ENCODE measurements around the gene PTPN11. TPM values are rescaled to one million over a fixed set of nuclear protein-coding genes. Genes with fewer than 3 reads are reported as not detected.
"Not testable (repeated sequence)": the region's sequence is repeated elsewhere in the genome, so short reads cannot be mapped to it uniquely, and the experiment has no call there.

The PTPN11 gene
- total RNA-seq, 3 donors from 2014 or later: 181 to 200 (median 199) TPM

GRCh38 chr12:112401054-112401453, 17.7 kb upstream of the PTPN11 start:
- Mint-ChIP-seq H3K4me3 (no peak overlapping the region), H3K36me3 (ENCODE audit: insufficient read depth) (peaks cover 15% of the 10 kb centered on the region), H3K4me1 (ENCODE audit: low read depth) (peaks cover 9% of the 10 kb centered on the region), H3K27me3 (ENCODE audit: low read depth) (no peaks in the 10 kb centered on the region), H3K9me3 (no peaks in the 10 kb centered on the region)
- DNase-seq (no peak), ATAC-seq (no peak)

- DNase-seq: no peak
- no peaks in the 10 kb centered on the region for H3K9me3 Mint-ChIP-seq
- peaks cover 17% of the 10 kb centered on the region for H3K4me1 Mint-ChIP-seq (ENCODE audit: low read depth)
- H3K27me3 Mint-ChIP-seq (ENCODE audit: low read depth): no peaks in the 10 kb centered on the region
- peak in 1 of 2 donors; percentile 29 for ATAC-seq
- H3K4me3 Mint-ChIP-seq: no peak overlapping the region
- H3K36me3 Mint-ChIP-seq (ENCODE audit: insufficient read depth): peaks cover 23% of the 10 kb centered on the region
These were observed 16.7 kb upstream of the PTPN11 start for GRCh38 chr12:112401903-112402498.

- DNase-seq (no peak), ATAC-seq (no peak)
- no peaks in the 10 kb centered on the region for H3K27me3 Mint-ChIP-seq (ENCODE audit: low read depth)
- peak overlapping the region; percentile 99 for H3K4me3 Mint-ChIP-seq
- no peaks in the 10 kb centered on the region for H3K9me3 Mint-ChIP-seq
- H3K36me3 Mint-ChIP-seq (ENCODE audit: insufficient read depth): peaks cover 45% of the 10 kb centered on the region
- peaks cover 39% of the 10 kb centered on the region for H3K4me1 Mint-ChIP-seq (ENCODE audit: low read depth)
These were observed 11.9 kb upstream of the PTPN11 start for GRCh38 chr12:112406519-112407488.

DNA sequence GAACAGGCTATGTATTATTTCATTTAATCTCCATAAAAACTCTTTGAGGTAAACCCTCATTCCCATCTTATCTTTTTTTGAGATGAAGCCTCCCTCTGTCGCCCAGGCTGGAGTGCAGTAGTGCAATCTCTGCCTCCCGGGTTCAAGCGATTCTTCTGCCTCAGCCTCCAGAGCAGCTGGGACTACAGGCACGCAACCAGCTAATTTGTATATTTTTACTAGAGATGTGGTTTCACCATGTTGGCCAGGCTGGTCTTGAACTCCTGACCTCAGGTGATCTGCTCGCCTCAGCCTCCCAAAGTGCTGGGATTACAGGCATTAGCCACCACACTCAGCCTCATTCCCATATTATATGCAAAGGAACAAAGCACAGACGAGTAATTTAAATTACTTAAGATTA, 11.1 kb upstream of the PTPN11 start:
- not testable (repeated sequence) for H3K9me3 Mint-ChIP-seq; ATAC-seq; H3K27me3 Mint-ChIP-seq (ENCODE audit: low read depth); DNase-seq
- Mint-ChIP-seq H3K36me3 (ENCODE audit: insufficient read depth) (peaks cover 45% of the 10 kb centered on the region), H3K4me3 (peak overlapping the region; percentile 99), H3K4me1 (ENCODE audit: low read depth) (peaks cover 39% of the 10 kb centered on the region)

DNA sequence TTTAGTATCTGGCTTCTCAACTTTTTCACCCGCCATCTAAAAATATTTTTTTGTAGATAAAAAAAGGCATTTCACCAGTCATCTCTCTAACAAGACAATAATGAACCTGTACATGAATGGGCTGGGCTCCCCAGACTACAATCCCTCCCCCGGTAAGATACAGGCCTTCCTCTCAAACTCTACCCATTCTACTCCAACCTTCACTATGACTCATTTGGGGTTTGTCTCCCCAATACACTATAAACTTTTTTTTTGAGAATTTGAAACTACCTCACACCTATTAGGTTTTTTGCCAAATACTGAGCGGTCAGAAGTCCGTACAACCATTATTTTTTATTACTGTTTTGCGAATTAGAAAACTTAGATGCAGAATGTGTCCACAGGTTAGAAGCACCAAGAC, 10.1 kb upstream of the PTPN11 start:
- ATAC-seq: peak; percentile 38 to 46
- Mint-ChIP-seq H3K36me3 (ENCODE audit: insufficient read depth) (peaks cover 45% of the 10 kb centered on the region), H3K4me3 (peak overlapping the region; percentile 99), H3K4me1 (ENCODE audit: low read depth) (peaks cover 39% of the 10 kb centered on the region), H3K9me3 (no peaks in the 10 kb centered on the region), H3K27me3 (ENCODE audit: low read depth) (no peaks in the 10 kb centered on the region)
- DNase-seq: peak; percentile 23

DNA sequence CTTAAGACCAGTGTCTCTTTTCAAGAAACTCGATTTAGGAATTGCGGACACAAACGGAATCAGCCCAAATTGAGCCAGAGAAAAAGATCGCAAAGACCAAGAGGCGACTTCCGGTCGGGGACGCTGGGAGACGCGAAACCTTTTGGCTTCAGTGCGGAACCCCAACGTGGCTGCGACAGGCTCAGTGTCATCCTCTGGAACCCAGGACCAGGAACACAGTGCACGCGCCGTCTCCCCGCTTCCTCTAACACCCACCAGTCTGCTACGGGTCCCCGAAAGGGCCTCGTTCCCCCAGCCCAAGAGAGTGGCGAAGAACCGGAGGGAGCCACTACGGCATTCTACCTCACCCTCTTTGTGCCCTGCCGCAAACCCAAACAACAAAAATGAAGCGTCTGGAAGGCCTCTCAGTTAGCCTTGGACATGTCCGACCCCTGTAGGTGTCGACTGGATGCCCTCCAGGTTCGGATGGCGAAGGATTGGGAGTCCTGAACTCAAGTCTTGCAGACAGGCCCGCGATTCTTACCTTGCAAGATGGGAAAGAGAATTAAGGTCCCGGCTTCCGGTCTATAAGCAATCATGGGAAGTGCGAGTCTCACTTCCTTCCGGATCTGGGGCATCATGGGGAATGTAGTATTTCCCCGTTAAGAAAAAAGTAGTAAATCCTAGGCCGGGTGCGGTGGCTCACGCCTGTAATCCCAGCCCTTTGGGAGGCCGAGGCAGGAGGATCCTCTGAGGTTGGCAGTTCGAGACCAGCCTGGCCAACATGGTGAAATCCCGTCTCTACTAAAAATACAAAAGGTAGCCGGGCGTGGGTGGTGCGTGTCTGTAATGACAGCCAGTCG, 9.5 kb upstream of the PTPN11 start, which contains the start of gene RPL6:
Gene RPL6 (minus strand): TSS at position 542 of the 842 bp plus-strand sequence. CDS start 949 bp downstream, outside the sequence.
- no peaks in the 10 kb centered on the region for H3K27me3 Mint-ChIP-seq (ENCODE audit: low read depth)
- DNase-seq (peak; percentile 66), ATAC-seq (peak; percentile 91 to 94)
- peaks cover 39% of the 10 kb centered on the region for H3K4me1 Mint-ChIP-seq (ENCODE audit: low read depth)
- peaks cover 45% of the 10 kb centered on the region for H3K36me3 Mint-ChIP-seq (ENCODE audit: insufficient read depth)
- peak within 1 kb of the TSS; percentile 99 for H3K4me3 Mint-ChIP-seq
- H3K9me3 Mint-ChIP-seq: no peaks in the 10 kb centered on the region

- H3K36me3 Mint-ChIP-seq (ENCODE audit: insufficient read depth): peaks cover 39% of the 10 kb centered on the region
- DNase-seq (no peak), ATAC-seq (no peak)
- no peaks in the 10 kb centered on the region for H3K27me3 Mint-ChIP-seq (ENCODE audit: low read depth)
- no peaks in the 10 kb centered on the region for H3K9me3 Mint-ChIP-seq
- peak overlapping the region; percentile 99 for H3K4me3 Mint-ChIP-seq
- H3K4me1 Mint-ChIP-seq (ENCODE audit: low read depth): peaks cover 36% of the 10 kb centered on the region
These were observed 8.9 kb upstream of the PTPN11 start for GRCh38 chr12:112409906-112410244.

GRCh38 chr12:112413855-112414625, 4.7 kb upstream of the PTPN11 start:
- peaks cover 11% of the 10 kb centered on the region for H3K4me1 Mint-ChIP-seq (ENCODE audit: low read depth)
- ATAC-seq: no peak
- H3K4me3 Mint-ChIP-seq: no peak overlapping the region
- H3K36me3 Mint-ChIP-seq (ENCODE audit: insufficient read depth): peaks cover 1% of the 10 kb centered on the region
- H3K9me3 Mint-ChIP-seq: no peaks in the 10 kb centered on the region
- DNase-seq: no peak
- no peaks in the 10 kb centered on the region for H3K27me3 Mint-ChIP-seq (ENCODE audit: low read depth)

GRCh38 chr12:112415457-112415856, 3.3 kb upstream of the PTPN11 start:
- H3K4me1 Mint-ChIP-seq (ENCODE audit: low read depth): peaks cover 19% of the 10 kb centered on the region
- H3K9me3 Mint-ChIP-seq; ATAC-seq; H3K27me3 Mint-ChIP-seq (ENCODE audit: low read depth); H3K4me3 Mint-ChIP-seq; DNase-seq; H3K36me3 Mint-ChIP-seq (ENCODE audit: insufficient read depth): not testable (repeated sequence)

GRCh38 chr12:112418273-112418607, 507 bp upstream of the PTPN11 start:
- ATAC-seq (no peak), DNase-seq (no peak)
- Mint-ChIP-seq H3K9me3 (no peaks in the 10 kb centered on the region), H3K4me3 (peak overlapping the region; percentile 97), H3K27me3 (ENCODE audit: low read depth) (no peaks in the 10 kb centered on the region), H3K4me1 (ENCODE audit: low read depth) (peaks cover 39% of the 10 kb centered on the region), H3K36me3 (ENCODE audit: insufficient read depth) (peaks cover 10% of the 10 kb centered on the region)

GRCh38 chr12:112419297-112420133, 768 bp downstream of the PTPN11 start:
- H3K4me1 Mint-ChIP-seq (ENCODE audit: low read depth): peaks cover 47% of the 10 kb centered on the region
- H3K4me3 Mint-ChIP-seq: peak overlapping the region; percentile 97
- H3K27me3 Mint-ChIP-seq (ENCODE audit: low read depth): no peaks in the 10 kb centered on the region
- no peaks in the 10 kb centered on the region for H3K9me3 Mint-ChIP-seq
- H3K36me3 Mint-ChIP-seq (ENCODE audit: insufficient read depth): peaks cover 10% of the 10 kb centered on the region
- peak; percentile 20 for DNase-seq
- ATAC-seq: peak; percentile 61 to 69

- H3K9me3 Mint-ChIP-seq: no peaks in the 10 kb centered on the region
- H3K27me3 Mint-ChIP-seq (ENCODE audit: low read depth): no peaks in the 10 kb centered on the region
- peaks cover 10% of the 10 kb centered on the region for H3K36me3 Mint-ChIP-seq (ENCODE audit: insufficient read depth)
- H3K4me3 Mint-ChIP-seq: peak overlapping the region; percentile 97
- H3K4me1 Mint-ChIP-seq (ENCODE audit: low read depth): peaks cover 49% of the 10 kb centered on the region
- ATAC-seq (no peak), DNase-seq (no peak)
These were observed 2.0 kb downstream of the PTPN11 start for GRCh38 chr12:112420740-112421139.

DNA sequence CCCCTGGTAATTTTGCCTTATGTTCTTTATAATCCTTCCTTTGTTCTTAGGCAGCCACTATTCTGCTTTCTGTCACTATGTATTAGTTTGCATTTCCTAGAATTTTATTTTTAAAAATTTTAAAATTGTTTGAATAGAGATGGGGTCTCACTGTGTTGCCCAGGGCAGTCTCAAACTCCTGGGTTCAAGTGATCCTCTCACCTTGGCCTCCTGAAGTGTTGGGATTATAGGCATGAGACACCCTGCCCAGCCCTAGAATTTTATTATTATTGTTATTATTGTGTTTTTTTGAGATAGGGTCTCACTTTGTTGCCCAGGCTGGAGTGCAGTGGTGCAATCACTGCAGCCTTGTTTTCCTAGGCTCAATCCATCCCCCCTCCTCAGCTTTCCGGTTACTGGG, 2.6 kb downstream of the PTPN11 start:
- Mint-ChIP-seq H3K4me1 (ENCODE audit: low read depth) (peaks cover 50% of the 10 kb centered on the region), H3K9me3 (no peaks in the 10 kb centered on the region), H3K27me3 (ENCODE audit: low read depth) (no peaks in the 10 kb centered on the region), H3K4me3 (peak overlapping the region; percentile 26), H3K36me3 (ENCODE audit: insufficient read depth) (peaks cover 10% of the 10 kb centered on the region)
- no peak for ATAC-seq
- DNase-seq: no peak

All from activated T-cell treated with anti-CD3 and anti-CD28 coated beads, Interleukin-2, amount 50 U/mL, for 4 hours (primary cell).